ENCODE measurements around the gene UBR3.
"Not testable (repeated sequence)": the region's sequence is repeated elsewhere in the genome, so short reads cannot be mapped to it uniquely, and the experiment has no call there.

UBR3 gene

GRCh38 chr2:170122883-170123547 is 295.8 kb downstream of the UBR3 start:
- no peak for DNase-seq

GRCh38 chr2:170123593-170123992 is 296.3 kb downstream of the UBR3 start:
- no peak for DNase-seq

DNA sequence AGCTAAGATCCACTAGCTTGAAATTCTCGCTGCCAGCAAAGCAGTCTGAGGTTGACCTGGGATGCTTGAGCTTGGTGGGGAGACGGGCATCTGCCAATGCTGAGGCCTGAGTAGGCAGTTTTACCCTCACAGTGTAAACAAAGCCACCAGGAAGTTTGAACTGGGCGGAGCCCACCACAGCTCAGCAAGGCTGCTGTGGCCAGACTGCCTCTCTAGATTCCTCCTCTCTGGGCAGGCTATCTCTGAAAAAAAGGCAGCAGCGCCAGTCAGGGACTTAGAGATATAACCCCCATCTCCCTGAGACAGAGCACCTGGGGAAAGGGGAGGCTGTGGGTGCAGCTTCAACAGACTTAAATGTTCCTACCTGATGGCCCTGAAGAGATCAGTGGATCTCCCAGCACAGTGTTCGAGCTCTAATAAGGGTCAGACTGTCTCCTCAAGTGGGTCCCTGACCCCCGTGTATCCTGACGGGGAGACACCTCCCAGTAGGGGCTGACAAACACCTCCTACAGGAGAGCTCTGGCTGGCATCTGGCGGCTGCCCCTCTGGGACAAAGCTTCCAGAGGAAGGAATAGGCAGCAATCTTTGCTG is 299.0 kb downstream of the UBR3 start:
- not testable (repeated sequence) for DNase-seq
